ENCODE results near the gene ZSCAN22. TPM values are rescaled to one million over a fixed set of nuclear protein-coding genes. Genes with fewer than 3 reads are reported as not detected.

Gene ZSCAN22
- total and polyA plus RNA-seq, 2 of the 13 experiments (the other 11 are each of a cell fraction or from before 2014, with no cell fraction given): 2.5 to 3.5 TPM

DNA sequence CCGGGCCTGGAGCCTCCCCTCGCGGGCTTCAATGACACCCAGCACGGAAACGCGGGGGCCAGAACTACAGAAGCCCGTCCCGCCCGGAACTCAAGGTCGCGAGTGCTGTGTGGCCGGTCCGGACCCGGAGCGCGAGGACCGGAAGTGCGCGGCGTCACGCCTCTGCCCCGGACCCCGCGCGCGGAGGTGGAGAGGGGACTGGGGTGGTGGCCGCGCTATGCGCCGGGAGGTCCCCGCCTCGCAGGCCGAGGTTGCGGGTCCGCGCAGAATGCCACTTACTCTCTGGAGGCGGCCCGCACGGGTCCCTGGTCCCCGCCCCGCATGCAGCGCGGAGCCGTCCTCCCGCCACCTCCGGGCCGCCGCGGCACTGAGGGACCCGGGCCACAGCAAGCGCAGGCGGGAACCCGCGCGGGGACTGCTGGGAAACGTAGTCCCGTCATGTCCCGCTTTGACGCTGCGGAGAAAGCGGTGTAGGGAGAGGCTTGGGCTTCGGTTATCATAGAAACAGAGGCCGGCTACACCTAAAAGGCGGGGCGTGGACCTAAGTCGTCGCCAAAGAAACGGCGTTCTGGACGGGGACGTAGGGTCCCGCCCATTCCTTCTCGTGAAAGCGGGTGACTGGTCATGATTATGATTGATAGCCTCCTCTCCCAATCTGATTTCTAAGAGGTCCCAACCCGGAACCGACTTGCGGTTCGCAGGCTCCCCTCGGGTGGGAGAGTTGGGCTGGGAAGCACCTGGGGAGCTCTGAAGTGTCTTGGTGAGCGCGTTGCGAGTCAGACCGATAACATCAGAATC is 54.1 kb downstream of the ZSCAN22 start, which contains the start of gene ZNF837 (continued):
- TF ChIP-seq ZNF883 (CRISPR knock-in tag; IDR thresholded peaks at IDR 0.05; ENCODE audit: not compliant biosample characterization): peak; percentile 85
- no peak; the same call in 1 of the 2 replicates for TF ChIP-seq ZBTB38 (CRISPR knock-in tag; IDR thresholded peaks at IDR 0.05)
- TF ChIP-seq STAT5B (CRISPR knock-in tag; IDR thresholded peaks at IDR 0.05): peak; percentile 48; the same call in 1 of the 2 replicates
- 0 out of 2 replicates have a peak, but pooled peaks have one; percentile 33 for TF ChIP-seq ZNF441 (CRISPR knock-in tag; IDR thresholded peaks at IDR 0.05; ENCODE audit: borderline replicate concordance)
- peak; percentile 52 for TF ChIP-seq ZFP1 (CRISPR knock-in tag; IDR thresholded peaks at IDR 0.05)
- TF ChIP-seq, protein P1, sequence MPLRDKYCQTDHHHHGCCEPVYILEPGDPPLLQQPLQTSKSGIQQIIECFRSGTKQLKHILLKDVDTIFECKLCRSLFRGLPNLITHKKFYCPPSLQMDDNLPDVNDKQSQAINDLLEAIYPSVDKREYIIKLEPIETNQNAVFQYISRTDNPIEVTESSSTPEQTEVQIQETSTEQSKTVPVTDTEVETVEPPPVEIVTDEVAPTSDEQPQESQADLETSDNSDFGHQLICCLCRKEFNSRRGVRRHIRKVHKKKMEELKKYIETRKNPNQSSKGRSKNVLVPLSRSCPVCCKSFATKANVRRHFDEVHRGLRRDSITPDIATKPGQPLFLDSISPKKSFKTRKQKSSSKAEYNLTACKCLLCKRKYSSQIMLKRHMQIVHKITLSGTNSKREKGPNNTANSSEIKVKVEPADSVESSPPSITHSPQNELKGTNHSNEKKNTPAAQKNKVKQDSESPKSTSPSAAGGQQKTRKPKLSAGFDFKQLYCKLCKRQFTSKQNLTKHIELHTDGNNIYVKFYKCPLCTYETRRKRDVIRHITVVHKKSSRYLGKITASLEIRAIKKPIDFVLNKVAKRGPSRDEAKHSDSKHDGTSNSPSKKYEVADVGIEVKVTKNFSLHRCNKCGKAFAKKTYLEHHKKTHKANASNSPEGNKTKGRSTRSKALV (CRISPR knock-in tag; IDR thresholded peaks at IDR 0.05): no peak
- TF ChIP-seq ZNF101 (CRISPR knock-in tag; IDR thresholded peaks at IDR 0.05; ENCODE audit: borderline replicate concordance, low read depth): no peak
- TF ChIP-seq FOXK1 (CRISPR knock-in tag; IDR thresholded peaks at IDR 0.05; ENCODE audit: borderline replicate concordance, low read depth): peak; percentile 88; the same call in 1 of the 2 replicates
- TF ChIP-seq, protein P2, sequence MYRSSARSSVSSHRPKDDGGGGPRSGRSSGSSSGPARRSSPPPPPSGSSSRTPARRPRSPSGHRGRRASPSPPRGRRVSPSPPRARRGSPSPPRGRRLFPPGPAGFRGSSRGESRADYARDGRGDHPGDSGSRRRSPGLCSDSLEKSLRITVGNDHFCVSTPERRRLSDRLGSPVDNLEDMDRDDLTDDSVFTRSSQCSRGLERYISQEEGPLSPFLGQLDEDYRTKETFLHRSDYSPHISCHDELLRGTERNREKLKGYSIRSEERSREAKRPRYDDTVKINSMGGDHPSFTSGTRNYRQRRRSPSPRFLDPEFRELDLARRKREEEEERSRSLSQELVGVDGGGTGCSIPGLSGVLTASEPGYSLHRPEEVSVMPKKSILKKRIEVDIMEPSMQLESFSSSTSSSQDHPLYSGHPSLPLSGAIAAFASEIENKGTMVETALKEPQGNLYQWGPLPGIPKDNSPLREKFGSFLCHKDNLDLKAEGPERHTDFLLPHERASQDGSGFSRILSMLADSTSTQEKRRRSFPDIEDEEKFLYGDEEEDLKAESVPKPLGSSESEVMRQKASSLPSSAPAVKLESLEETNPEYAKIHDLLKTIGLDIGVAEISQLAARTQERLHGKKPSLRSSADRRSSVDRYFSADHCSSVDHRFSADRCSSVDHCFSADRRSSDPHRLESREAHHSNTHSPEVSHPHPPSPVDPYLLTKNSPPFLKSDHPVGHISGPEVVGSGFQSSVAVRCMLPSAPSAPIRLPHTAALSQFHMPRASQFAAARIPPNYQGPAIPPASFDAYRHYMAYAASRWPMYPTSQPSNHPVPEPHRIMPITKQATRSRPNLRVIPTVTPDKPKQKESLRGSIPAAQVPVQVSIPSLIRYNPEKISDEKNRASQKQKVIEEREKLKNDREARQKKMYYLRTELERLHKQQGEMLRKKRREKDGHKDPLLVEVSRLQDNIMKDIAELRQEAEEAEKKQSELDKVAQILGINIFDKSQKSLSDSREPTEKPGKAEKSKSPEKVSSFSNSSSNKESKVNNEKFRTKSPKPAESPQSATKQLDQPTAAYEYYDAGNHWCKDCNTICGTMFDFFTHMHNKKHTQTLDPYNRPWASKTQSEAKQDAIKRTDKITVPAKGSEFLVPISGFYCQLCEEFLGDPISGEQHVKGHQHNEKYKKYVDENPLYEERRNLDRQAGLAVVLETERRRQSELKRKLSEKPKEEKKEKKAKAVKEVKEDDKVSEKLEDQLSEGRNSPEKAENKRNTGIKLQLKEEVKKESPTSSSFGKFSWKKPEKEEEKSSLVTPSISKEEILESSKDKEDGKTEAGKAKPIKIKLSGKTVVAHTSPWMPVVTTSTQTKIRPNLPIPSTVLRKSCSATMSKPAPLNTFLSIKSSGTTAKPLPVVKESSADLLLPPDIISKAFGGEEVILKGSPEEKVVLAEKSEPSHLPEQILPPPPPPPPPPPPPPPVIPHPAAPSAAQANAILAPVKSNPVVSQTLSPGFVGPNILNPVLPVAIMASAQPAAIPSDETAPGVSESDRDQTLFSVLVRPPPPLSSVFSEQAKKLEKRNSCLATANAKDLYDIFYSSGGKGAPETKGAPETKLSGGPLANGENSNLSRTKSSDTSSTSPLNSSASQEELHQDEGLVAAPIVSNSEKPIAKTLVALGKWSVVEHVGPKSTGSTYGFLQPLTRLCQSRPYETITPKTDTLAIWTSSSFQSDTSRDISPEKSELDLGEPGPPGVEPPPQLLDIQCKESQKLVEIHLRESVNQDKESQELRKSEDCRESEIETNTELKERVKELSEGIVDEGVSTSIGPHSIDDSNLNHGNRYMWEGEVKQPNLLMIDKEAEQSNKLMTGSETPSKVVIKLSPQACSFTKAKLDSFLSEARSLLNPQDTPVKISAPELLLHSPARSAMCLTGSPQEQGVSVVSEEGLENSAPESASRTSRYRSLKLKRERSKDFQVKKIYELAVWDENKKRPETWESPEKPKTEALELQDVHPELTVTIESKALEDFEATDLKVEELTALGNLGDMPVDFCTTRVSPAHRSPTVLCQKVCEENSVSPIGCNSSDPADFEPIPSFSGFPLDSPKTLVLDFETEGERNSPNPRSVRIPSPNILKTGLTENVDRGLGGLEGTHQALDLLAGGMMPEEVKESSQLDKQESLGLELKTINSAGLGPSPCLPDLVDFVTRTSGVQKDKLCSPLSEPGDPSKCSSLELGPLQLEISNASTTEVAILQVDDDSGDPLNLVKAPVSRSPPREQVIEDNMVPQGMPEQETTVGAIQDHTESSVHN (CRISPR knock-in tag; IDR thresholded peaks at IDR 0.05): no peak
- TF ChIP-seq, protein P3, sequence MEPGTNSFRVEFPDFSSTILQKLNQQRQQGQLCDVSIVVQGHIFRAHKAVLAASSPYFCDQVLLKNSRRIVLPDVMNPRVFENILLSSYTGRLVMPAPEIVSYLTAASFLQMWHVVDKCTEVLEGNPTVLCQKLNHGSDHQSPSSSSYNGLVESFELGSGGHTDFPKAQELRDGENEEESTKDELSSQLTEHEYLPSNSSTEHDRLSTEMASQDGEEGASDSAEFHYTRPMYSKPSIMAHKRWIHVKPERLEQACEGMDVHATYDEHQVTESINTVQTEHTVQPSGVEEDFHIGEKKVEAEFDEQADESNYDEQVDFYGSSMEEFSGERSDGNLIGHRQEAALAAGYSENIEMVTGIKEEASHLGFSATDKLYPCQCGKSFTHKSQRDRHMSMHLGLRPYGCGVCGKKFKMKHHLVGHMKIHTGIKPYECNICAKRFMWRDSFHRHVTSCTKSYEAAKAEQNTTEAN (CRISPR knock-in tag; conservative IDR thresholded peaks at IDR 0.05): no peak
- peak; percentile 96 for TF ChIP-seq CBFB (CRISPR knock-in tag; IDR thresholded peaks at IDR 0.05)
- peak; percentile 70; the same call in 1 of the 2 replicates for TF ChIP-seq ZC3H4 (CRISPR knock-in tag; IDR thresholded peaks at IDR 0.05; ENCODE audit: borderline replicate concordance)
- peak; percentile 5; the same call in 1 of the 2 replicates for TF ChIP-seq SMC3 (IDR thresholded peaks at IDR 0.05; ENCODE audit: low read length)
- no peak for TF ChIP-seq HNRNPH1 (optimal IDR thresholded peaks at IDR 0.05; ENCODE audit: low read depth, low read length)
- TF ChIP-seq, protein P4, sequence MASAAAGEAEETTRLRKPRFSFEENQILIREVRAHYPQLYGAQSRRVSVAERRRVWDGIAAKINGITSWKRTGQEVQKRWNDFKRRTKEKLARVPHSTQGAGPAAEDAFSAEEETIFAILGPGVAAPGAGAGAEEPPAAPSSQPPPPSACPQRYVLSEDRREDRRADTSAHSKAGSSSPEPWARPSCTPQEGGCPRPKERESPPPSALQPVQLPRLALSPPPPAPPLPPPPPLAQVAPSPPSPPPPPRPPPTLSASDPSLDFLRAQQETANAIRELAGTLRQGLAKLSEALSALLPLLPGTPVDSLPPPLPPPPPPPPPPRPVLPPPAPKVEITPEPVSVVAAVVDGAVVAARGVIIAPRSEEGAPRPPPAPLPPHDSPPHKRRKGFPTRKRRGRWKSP (CRISPR knock-in tag; IDR thresholded peaks at IDR 0.05): peak; percentile 81
